Tibial artery (tissue), 4 donors: ENCODE results near the gene FKBP6.
A peak's percentile ranks its signal among the peaks of the same experiment; 100 is the strongest.
"Not testable (repeated sequence)": the region's sequence is repeated elsewhere in the genome, so short reads cannot be mapped to it uniquely, and the experiment has no call there.

ENCODE experiments used
- DNase-seq, 2 donors: peaks; one replicate each; pipeline ENCODE4 v3.0.0-alpha.2; 2019
- H3K27ac ChIP-seq, 2 donors: fragments of 200-600 bp; sonication (generic) in 1 of 2; 1 replicate in 1 of 2; 2 replicates in 1 of 2; pipeline ENCODE4 v1.5.1; 2018 to 2019; ENCODE audit warnings: mild to moderate bottlenecking in 1 of 2
- H3K27me3 ChIP-seq, 2 donors: fragments of 200-600 bp; sonication (generic) in 1 of 2; one replicate each; pipeline versions ENCODE4 v1.5.1 to v1.6.0; 2016 to 2019
- H3K36me3 ChIP-seq, 3 donors: fragments of 200-600 bp; sonication (generic) in 2 of 3; one replicate each; pipeline ENCODE4 v1.5.1; 2016 to 2019; ENCODE audit warnings: mild to moderate bottlenecking in 2 of 3
- H3K4me1 ChIP-seq, 4 donors: fragments of 200-600 bp; sonication (generic) in 2 of 4; 1 replicate in 3 of 4; 2 replicates in 1 of 4; pipeline ENCODE4 v1.5.1; 2016 to 2019
- H3K4me3 ChIP-seq, 2 donors: fragments of 200-600 bp; sonication (generic) in 1 of 2; 1 replicate in 1 of 2; 2 replicates in 1 of 2; pipeline ENCODE4 v1.5.1; 2018 to 2019; ENCODE audit warnings: mild to moderate bottlenecking in 2 of 2
- H3K9me3 ChIP-seq, 3 donors: fragments of 200-600 bp; sonication (generic) in 1 of 3; one replicate each; pipeline ENCODE4 v1.5.1; 2016 to 2019
- intact Hi-C: fragments of 100-400 bp; cut with DNase I; formaldehyde crosslinking; loops from one replicate; pipeline ENCODE4 v1.15.0; 2023; ENCODE audit warnings: low total_unique reads
- TF ChIP-seq, protein P1 (sequence below), 2 experiments: fragments of 200-600 bp in 1 of 2; fragments of 450-650 bp in 1 of 2; IDR thresholded peaks; one replicate each; pipeline ENCODE4 v1.5.1; 2017 to 2019; ENCODE audit warnings: antibody characterized with exemption in 2 of 2, mild to moderate bottlenecking in 1 of 2, moderate library complexity in 1 of 2

The FKBP6 gene

GRCh38 chr7:73391396-73391795 is 63.4 kb downstream of the FKBP6 start:
- Histone ChIP-seq H3K4me1 (peaks cover 0 to 4% (median 0%) of the 10 kb centered on the region in 4 donors), H3K36me3 (no peaks in the 10 kb centered on the region), H3K27me3 (no peaks in the 10 kb centered on the region), H3K27ac (no peak overlapping the region), H3K4me3 (no peak overlapping the region), H3K9me3 (peaks cover 7 to 31% (median 22%) of the 10 kb centered on the region in 3 donors)
- no peak for DNase-seq
- TF ChIP-seq, protein P1, sequence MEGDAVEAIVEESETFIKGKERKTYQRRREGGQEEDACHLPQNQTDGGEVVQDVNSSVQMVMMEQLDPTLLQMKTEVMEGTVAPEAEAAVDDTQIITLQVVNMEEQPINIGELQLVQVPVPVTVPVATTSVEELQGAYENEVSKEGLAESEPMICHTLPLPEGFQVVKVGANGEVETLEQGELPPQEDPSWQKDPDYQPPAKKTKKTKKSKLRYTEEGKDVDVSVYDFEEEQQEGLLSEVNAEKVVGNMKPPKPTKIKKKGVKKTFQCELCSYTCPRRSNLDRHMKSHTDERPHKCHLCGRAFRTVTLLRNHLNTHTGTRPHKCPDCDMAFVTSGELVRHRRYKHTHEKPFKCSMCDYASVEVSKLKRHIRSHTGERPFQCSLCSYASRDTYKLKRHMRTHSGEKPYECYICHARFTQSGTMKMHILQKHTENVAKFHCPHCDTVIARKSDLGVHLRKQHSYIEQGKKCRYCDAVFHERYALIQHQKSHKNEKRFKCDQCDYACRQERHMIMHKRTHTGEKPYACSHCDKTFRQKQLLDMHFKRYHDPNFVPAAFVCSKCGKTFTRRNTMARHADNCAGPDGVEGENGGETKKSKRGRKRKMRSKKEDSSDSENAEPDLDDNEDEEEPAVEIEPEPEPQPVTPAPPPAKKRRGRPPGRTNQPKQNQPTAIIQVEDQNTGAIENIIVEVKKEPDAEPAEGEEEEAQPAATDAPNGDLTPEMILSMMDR (IDR thresholded peaks at IDR 0.05) = no peak
- intact Hi-C loops = no loop called here

DNA sequence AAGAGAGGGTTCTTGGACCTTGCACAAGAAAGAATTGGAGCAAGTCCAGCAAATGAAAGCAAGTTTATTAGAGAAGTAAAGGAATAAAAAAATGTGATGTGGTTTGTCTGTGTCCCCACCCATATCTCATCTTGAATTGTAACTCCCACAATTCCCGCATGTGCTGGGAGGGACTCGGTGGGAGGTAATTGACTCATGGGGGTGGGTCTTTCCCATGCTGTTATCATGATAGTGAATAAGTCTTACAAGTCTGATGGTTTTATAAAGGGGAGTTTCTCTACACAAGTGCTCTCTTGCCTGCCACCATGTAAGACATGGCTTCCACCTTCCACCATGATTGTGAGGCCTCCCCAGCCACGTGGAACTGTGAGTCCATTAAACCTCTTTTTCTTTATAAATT is 66.5 kb downstream of the FKBP6 start:
- intact Hi-C loops = no loop called here
- H3K4me1 ChIP-seq = peaks cover 0 to 5% (median 0%) of the 10 kb centered on the region in 4 donors
- peaks cover 0 to 6% (median 0%) of the 10 kb centered on the region in 3 donors for H3K9me3 ChIP-seq
- no peaks in the 10 kb centered on the region for H3K36me3 ChIP-seq
- DNase-seq = no peak
- no peak overlapping the region for H3K4me3 ChIP-seq
- no peak overlapping the region for H3K27ac ChIP-seq
- H3K27me3 ChIP-seq = no peaks in the 10 kb centered on the region
- TF ChIP-seq, protein P1 (IDR thresholded peaks at IDR 0.05) = no peak

- Histone ChIP-seq H3K4me1 (peaks cover 0 to 5% (median 0%) of the 10 kb centered on the region in 4 donors), H3K27me3 (no peaks in the 10 kb centered on the region), H3K4me3 (no peak overlapping the region), H3K36me3 (no peaks in the 10 kb centered on the region), H3K9me3 (no peaks in the 10 kb centered on the region), H3K27ac (no peak overlapping the region)
- TF ChIP-seq, protein P1 (IDR thresholded peaks at IDR 0.05) = no peak
- no peak for DNase-seq
- intact Hi-C loops = no loop called here
Observed at GRCh38 chr7:73395538-73396503, 67.9 kb downstream of the FKBP6 start.

DNA sequence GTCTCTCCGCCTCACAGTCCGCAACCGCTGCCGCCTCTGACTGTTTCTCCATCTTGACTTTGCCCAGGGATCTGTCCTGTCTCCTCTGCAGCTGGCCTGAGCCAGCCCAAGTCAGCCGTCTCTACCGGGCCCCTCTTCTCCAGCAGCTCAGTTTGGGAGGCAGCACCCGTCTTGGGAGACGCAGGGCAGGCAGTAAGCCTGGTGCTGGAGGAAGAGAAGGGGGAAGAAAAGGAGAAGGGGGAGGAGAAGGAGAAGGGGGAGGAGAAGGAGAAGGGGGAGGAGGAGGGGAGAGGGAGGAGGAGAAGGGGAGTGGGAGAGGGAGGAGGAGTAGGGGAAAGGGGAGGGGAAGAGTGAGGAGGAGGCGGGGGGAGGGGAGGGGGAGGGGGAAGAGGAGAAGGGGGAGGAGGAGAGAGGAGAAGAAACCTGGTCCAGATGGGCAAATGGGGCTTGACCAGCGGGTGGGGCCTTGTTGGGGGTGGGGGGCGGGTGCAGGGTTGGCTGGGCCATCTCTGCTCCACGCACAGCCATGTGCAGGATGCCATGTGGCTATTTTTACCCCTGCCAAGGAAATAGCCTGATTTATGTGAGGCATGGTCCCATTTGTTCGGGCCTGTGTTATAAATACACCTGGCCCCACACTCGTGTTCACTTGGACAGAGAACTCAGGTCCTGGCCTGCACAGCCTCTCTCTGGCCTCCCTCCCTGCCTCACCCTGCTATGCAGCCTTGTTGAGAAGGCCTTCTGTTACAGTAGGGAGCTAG is 69.7 kb downstream of the FKBP6 start:
- TF ChIP-seq, protein P1 (IDR thresholded peaks at IDR 0.05) = no peak
- no peak for DNase-seq
- no peak overlapping the region for H3K4me3 ChIP-seq

DNA sequence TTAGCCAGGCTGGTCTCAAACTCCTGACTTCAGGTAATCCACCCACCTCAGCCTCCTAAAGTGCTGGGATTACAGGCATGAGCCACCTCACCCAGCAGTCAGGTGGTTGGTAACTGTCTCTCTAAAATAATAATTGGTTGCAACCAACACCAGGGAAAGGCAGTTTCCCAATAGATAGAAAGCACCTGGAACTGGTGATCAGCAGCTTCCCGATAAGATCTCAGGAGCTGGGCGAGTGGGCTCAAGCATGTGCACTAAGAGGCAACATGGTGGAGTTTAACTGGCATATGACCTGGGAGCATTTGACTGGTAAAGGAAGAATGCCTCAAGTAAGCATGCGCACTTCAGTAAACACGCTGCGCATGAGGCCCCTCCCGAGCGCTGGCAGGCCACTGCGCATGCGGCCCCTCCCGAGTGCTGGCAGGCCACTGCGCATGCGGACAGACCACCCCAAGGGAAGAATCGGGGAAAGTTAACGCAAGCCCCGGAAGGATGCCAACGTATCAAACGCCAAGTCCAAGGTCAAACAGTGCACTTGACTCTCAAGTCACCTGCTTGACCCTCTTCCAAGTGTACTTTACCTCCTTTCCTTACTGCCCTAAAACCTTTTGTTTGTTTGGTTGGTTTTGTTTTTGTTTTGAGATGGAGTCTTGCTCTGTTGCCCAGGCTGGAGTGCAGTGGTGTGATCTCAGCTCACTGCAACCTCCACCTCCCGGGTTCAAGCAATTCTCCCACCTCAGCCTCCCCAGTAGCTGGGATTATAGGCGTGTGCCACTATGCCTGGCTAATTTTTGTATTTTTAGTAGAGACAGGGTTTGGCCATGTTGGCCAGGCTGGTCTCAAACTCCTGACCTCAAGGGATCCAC is 71.5 kb downstream of the FKBP6 start:
- H3K4me3 ChIP-seq = peak overlapping the region in 1 of 2 donors; percentile 31
- DNase-seq = peak in 1 of 2 donors; percentile 36
- intact Hi-C loops, H3K27me3 ChIP-seq, H3K4me1 ChIP-seq, H3K9me3 ChIP-seq, H3K36me3 ChIP-seq, H3K27ac ChIP-seq: not testable (repeated sequence)

More for the DNA sequence above, 69.7 kb downstream of the FKBP6 start:
- intact Hi-C loops = no loop called here
- no peaks in the 10 kb centered on the region for H3K27me3 ChIP-seq
- no peak overlapping the region for H3K27ac ChIP-seq
- peaks cover 0 to 5% (median 0%) of the 10 kb centered on the region in 4 donors for H3K4me1 ChIP-seq
- H3K9me3 ChIP-seq = no peaks in the 10 kb centered on the region
- no peaks in the 10 kb centered on the region for H3K36me3 ChIP-seq

- H3K4me3 ChIP-seq, H3K27me3 ChIP-seq, intact Hi-C loops: not testable (repeated sequence)
Observed at GRCh38 chr7:73404860-73405259, 76.9 kb downstream of the FKBP6 start.

More at GRCh38 chr7:73404860-73405259, 76.9 kb downstream of the FKBP6 start:
- H3K4me1 ChIP-seq, DNase-seq, H3K9me3 ChIP-seq, H3K27ac ChIP-seq, H3K36me3 ChIP-seq: not testable (repeated sequence)
